HG03521 (cell line): Measurements from ENCODE around the gene CYTIP.
A peak's percentile ranks its signal among the peaks of the same experiment; 100 is the strongest.

Experiments
- ATAC-seq: cut with Tn5 transposase; IDR thresholded peaks from one replicate; pipeline ENCODE4 v1.9.1; 2021; ENCODE audit warnings: mild to moderate bottlenecking, moderate library complexity; ENCODE audit not compliant: unreplicated experiment

The CYTIP gene

GRCh38 chr2:157465554-157465953 is 21.7 kb upstream of the CYTIP start:
- no peak for ATAC-seq

- ATAC-seq, result no peak
Observed at GRCh38 chr2:157463002-157463401, 19.1 kb upstream of the CYTIP start.

- no peak for ATAC-seq
Observed at GRCh38 chr2:157460897-157461296, 17.0 kb upstream of the CYTIP start.

DNA sequence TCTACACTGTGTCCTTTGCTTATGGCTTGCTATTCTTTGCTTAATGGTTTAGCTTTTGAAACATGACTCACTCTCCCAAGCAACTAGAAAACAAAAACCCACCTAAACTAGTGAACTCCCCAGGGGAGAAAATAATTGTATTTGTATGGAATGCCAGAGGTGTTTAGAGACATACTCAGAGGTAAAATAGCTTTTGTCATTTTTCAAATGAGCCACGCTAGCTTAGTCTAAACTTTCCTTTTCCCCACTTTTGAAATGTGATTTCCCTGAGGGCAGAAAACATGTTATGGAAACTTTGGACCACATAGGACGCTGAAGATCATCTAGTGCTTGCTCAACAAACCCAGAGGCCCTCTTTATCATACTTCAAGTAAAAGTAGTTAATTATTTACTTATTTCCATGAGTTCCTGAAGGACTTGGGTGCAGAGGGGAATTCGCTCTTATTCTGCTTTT is 16.5 kb upstream of the CYTIP start:
- ATAC-seq, result no peak

DNA sequence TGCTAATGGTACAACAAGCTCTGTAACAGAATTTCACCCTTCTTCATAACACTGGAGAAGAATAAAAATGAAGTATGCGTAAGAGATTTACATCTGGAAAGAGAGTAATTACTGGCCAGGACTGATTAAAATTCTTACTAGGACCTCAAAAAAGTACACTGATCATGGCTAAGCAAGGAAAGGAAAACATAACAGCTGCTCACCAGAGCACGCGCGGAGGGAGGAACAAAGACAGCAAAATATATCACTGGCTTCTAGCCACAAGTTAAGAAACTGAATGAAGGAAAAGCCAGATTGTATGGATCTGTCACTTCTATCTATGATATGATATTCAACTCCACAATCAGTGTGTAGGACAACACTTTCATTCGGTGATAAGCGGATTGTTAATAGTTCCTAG is 15.6 kb upstream of the CYTIP start:
- ATAC-seq, result no peak

DNA sequence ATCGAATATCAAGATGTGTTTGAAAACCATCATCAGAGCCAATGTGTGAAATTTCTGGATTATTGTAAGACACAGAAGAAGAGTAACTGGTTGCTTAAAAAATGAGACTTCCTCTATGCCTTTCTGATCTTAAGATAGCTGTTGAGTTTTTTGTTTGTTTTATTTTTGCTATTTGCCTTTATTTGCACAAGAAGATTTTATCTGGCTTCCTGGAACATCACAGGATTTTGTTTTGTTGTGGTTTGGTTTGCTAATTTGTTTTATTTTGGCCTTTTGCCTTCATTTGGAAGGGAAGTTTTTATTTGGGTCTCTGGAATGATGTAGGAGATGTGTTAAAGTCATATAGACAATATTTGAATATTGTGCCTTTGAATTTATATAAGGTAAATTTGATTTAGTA is 3.9 kb upstream of the CYTIP start:
- ATAC-seq, result no peak

DNA sequence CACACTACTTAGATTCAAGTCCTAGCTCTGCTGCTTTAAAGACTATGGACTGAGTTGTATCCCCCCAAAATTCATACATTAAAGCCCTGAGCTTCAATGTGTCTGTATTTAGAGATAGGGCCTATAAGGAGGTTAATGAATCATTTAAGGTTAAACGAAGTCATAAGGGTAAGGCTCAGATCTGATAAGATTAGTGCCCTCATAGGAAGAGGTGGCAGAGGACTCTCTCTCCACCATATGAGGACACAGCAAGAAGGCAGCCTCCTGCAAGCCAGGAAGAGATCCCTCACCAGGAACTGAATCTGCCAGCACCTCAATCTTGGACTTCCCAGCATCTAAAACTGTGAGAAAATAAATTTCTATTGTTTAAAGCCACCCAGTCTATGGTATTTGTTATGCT is 3.1 kb upstream of the CYTIP start:
- ATAC-seq, result no peak

GRCh38 chr2:157444641-157445040 is 752 bp upstream of the CYTIP start:
- no peak for ATAC-seq

- ATAC-seq, result no peak
Observed at GRCh38 chr2:157443090-157443489, 799 bp downstream of the CYTIP start.

DNA sequence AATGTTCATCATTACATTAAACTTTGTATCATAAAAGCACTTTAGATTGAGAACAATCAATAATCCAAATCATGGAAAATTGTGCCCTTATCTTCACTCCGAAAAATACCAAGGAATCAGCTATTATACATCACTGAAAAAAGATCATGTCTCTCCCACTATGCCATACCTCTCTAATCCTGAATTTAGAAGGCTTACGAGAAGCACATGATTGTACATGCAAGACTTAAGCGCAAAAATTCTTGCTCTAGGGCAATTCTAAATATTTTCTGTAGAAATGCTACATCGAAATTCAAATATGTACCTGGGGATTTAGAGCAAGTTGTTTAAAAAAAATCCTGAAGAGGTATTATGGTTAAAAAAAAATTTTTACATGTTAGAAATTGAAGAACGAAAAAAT is 1.3 kb downstream of the CYTIP start:
- no peak for ATAC-seq

GRCh38 chr2:157442191-157442590 is 1.7 kb downstream of the CYTIP start:
- ATAC-seq, result no peak

DNA sequence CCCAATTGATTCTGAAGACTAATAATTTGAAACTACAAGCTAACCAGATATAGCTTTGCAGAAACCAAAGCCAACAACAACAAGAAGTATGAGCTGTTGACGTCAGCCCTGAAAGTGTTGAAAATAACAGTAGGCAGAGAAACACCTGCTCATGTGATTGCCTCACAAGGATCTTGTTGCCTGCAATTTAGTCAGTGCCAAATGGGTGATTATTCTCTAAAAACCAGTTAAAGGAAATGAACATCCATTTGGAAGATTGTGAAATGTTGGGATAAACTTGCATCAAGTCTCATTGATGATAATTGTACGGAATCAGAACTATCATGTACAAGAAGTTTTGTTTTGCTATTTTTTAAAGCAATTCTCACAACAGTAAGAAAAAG is 2.8 kb downstream of the CYTIP start:
- ATAC-seq, result peak; percentile 40

GRCh38 chr2:157440404-157441071 is 3.4 kb downstream of the CYTIP start:
- no peak for ATAC-seq

GRCh38 chr2:157439824-157440186 is 4.1 kb downstream of the CYTIP start:
- ATAC-seq, result peak; percentile 32

DNA sequence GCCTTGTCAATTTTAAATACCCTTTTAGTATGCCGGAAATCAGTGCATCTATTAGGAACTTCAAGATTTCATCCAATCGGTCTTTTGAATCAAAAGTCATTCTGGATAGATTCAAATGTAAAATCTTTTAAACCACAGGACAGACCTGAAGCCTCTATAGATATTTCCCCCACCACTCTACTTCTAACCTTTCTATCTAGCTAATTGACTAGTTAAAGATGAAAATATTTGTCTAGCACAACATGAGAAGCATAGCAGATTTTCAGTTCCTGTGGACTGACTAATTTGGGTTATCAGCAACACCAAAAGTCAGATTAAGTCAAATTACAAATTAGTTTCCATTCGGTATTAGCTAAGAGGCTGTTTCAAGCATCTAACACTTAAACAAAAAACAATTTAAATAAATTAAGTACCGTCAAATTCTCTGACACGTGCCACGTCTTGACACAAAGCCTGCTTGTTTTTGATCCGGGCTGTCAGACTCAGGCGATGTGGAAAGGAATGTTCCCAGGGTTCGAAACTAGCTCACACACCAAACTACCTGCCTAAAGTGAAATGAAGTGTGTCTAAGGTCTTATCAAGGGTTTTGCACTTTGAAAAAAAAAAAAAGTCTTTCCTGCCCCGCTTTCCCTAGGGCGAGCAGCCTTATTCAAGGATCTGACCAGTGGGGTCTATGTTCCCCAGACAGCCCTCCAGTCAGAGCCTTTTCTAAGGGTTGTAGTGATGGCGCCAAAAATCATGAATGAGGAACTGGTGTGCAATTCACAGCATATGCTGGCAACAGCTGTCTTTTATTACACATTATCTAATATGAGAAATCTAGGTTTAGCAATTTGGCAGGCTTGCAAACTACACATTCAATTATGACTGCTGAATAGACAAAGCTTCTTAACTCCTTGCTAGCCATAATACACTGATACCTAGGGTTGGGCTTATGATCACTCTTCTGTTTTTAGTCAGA is 4.7 kb downstream of the CYTIP start:
- no peak for ATAC-seq

- ATAC-seq, result no peak
Observed at GRCh38 chr2:157433394-157433793, 10.5 kb downstream of the CYTIP start.

DNA sequence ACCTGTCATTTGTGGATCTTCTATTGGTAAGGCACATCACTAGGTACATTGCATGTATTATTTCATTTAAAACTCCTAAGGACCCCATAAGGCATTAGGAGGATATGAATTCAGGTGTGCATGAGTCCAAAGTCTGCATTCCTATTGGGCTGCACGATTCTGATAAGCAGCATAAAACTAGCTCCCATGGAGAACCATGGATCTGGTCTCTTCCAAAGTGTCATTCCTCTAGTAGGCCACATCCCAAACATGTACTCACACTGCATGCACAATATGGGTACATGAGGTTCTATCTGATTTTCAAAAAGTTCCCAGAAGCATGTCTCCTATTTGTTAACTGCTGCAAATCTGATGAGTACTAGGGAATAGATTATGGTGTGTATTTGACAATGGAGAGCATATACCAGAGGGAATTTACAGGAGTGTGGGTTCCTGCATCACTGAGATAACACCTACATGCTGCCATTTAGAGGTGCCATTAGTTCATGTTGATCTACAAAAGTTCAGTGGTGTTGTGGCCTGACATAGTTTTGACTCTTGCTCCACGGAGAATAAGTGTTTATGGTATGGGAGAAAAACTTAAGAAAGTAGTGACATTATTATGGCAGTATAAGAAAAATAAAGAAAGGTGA is 11.3 kb downstream of the CYTIP start:
- no peak for ATAC-seq

GRCh38 chr2:157431176-157431575 is 12.7 kb downstream of the CYTIP start:
- ATAC-seq, result no peak

DNA sequence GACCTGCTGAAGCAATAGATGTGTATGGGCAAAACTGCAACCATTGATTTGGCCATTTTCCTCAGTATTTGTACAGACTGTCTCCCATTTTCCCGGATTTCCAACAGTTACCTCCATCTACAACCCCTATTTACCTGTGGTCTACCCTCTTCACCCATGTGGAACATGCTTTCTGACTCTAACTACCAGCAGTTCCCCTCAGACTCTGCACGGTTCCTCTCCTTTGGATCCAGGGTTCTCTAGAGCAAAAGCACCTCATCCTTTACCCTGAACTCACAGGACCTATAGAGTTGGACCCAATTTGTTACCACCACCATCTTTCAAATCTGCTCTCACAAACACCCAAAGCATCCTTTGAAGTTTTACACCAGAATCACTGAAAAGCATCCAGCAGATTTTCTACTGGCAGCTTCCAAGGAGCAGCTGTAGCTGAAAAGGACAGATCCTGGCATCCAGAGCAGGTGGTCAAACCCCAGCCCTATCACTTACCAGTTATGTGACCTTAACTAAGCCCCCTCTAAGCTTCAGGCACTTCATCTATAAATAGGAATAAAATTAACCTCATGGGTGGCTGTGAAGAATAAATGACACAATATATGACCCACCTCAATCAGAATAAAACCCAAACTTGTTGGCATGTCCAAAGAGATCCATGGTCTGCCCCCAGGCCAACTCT is 15.3 kb downstream of the CYTIP start:
- no peak for ATAC-seq

GRCh38 chr2:157427922-157428303 is 16.0 kb downstream of the CYTIP start:
- ATAC-seq, result no peak
